ENCODE results near the gene TBC1D8.

TBC1D8 gene

DNA sequence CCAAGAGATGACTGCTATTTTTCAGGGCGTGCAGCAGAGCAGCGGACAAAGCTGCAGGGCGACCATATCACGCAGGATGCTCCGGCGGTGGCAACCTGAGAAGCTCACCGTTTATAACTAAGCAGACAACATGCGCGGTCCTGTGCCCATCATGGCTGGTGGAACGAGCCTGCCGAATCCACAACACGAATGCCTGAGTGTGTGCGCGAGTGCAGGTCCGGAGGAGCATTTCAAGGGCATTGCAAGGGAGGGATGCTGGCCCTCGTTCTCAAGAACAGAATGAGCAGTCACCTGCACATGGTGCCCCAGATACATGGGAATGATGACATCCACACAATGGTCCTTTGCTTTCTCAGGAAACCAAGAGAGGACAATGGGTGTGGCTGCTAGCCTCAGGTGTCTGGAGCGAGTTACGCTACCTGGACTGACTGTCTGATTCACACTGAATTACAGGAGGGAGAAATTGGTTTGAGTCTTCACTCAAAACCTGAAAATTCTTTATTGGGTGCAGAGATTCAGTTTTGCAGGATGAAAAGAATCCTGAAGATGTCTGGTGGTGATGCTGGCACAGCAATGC, 39.8 kb downstream of the TBC1D8 start:
- FAIRE-seq = no peak

DNA sequence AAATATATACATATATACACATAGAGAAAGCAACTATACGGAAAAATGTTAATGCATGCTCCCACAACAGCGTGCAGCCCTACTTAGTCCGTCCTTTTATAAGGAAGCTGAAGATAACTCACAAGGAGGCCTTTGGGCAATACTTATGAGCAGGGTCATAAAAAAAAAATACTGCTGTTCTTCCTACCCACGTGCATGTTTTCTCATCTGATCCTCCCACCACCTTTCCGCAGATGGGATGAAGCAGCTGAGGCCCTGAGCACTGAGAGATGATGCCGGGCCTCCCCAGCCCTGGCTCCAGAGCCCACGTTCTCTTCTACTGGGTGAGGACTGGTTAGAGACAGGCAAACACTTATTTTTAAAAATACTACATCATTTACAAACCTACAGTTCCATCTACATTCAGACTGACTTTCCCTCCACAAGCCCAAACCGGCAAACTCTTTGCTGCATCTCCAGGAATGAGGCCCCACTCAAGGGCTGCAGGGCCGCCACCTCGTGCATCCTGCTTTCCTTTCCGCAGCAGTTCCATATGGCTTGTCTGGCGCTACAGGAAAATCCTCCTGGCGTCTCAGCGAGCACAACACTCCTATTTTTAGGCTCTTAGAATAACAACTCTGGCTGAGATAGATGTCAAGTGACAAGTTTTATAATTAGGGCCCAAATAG, 41.6 kb downstream of the TBC1D8 start:
- no peak for FAIRE-seq

DNA sequence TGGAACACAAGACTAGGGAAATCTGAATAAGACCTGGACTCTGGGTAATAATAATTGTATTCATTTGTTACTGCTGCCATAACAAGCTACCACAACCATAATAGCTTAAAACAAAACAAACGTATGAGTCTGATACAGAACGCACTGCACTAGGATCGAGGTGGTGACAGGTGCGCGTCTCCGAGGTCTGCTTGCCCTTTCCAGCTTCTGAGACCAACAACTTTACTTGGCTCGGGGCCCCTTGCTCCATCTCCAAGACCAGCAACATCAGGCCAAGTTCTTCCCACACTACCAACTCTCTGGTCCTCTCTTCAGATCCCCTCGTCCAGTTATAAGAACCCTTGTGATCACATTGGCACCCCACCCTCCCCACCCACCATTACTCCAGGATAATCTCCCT, 42.8 kb downstream of the TBC1D8 start:
- FAIRE-seq = no peak

DNA sequence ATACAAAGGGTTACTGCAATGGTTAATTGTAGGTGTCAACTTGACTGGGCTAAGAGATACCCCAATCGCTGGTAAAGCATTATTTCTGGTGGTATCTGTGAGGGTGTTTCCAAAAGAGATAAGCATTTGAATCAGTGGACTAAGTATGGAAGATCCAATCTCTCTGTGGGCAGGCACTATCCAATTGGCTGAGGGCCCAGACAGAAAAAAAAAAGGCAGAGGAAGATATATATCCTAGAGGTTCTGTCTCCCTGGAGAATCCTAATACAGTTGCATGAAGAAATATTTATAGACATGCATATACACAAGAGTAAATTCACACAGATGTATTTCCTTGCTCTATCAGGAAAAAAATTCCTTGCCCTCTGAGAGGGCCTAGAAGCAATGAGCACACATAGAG, 43.9 kb downstream of the TBC1D8 start:
- FAIRE-seq = no peak

DNA sequence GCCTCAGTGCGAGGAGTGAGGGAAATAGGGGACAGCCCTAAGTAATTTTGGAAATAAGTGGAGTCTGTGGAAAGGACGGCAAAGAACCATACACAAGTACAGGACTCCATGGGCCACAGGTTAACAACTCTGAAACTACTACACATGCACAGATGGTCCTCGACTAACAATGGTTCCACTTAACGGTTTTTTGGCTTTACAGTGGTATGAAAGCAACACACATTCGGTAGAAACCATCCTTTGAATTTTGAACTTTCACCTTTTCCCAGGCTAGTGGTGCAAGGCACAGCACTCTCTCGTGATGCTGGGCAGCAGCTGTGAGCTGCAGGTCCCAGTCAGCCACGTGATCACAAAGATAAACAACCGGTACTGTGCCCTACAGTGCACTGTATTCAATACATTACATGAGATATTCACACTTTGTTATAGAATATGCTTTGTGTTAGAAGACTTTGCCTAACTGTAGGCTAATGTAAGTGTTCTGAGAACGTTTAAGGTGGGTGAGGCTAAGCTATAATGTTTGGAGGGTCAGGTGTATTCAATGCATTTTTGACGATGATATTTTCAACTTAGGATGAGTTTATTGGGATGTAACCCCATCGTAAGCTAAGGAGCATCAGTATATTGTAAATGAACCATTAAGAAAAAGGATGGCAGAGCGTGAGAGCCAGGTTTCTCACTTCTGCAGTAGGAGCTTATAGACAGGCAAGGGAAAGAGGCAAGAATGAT, 44.6 kb downstream of the TBC1D8 start:
- no peak for FAIRE-seq

DNA sequence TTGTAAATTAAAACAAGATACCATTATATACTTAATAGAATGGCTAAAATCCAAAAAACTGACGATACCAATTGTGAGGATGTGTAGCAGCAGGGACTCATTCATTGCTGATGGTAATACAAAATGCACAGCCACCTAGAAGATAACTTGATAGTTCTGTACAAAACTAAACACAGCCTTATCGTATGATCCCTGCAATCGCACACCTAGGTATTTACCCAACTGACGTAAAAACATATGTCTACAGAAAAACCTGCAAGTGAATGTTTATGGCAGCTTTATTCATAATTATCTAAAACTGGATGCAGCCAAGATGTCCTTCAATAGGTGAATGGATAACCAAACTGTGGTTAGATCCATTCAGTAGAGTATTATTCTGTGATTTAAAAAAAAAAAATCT, 45.5 kb downstream of the TBC1D8 start:
- no peak for FAIRE-seq

DNA sequence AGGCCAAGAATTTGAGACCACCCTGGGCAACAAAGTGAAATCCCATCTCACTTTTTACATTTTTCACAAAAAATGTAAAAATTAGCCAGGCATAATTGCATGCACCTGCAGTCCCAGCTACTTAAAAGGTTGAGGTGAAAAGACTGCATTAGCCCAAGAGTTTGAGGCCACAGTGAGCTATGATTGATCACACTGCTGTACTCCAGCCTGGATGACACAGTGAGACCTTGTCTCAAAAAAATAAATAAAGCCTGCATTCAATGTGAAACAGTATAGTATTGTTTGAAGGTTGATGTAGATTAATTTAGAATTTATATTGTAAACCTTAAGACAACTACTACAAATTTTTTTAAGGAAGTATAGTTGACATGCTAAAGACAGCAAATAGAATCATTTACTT, 53.5 kb downstream of the TBC1D8 start:
- no peak for FAIRE-seq

DNA sequence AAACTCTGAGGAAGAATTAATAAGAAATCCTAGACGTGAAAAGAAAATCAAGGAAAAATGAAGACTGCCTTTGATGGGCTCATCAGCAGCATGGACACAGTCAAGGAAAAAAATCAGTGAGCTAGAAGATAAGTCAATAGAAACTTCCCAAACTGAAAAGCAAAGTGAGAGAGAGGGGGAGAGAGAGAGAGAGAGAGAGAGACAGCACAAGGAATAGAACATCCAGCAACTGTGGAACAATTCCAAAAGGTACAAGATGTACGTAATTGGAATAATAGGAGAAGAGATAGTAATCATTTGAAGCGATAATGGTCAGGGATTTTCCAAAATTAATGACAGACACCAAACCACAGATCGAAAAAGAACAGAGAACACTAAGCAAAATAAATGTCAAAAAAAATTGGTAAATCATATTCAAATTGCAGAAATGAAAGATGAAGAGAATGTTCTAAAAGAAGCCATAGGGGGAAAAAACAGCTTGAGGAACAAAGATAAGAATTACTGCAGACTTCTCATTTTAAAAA, 54.5 kb downstream of the TBC1D8 start:
- no peak for FAIRE-seq

DNA sequence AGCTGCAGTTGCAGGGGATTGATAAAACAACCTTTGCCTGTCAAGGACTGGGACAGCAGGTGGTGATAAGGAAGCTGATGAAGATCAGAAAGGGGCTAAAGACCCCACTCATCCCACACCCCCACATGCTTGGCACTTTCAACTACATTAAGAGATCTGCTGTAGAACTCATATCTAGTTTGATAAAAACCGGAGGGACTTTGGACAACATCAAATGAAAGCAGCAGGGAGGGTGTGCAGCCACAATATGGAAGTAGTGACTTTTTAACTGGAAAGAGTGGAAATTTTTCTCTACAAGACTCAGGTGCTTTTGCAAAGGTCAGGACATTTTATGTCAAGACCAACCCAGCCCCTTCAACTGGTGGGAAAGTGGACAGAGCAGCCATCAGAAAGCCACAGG, 56.8 kb downstream of the TBC1D8 start:
- no peak for FAIRE-seq

DNA sequence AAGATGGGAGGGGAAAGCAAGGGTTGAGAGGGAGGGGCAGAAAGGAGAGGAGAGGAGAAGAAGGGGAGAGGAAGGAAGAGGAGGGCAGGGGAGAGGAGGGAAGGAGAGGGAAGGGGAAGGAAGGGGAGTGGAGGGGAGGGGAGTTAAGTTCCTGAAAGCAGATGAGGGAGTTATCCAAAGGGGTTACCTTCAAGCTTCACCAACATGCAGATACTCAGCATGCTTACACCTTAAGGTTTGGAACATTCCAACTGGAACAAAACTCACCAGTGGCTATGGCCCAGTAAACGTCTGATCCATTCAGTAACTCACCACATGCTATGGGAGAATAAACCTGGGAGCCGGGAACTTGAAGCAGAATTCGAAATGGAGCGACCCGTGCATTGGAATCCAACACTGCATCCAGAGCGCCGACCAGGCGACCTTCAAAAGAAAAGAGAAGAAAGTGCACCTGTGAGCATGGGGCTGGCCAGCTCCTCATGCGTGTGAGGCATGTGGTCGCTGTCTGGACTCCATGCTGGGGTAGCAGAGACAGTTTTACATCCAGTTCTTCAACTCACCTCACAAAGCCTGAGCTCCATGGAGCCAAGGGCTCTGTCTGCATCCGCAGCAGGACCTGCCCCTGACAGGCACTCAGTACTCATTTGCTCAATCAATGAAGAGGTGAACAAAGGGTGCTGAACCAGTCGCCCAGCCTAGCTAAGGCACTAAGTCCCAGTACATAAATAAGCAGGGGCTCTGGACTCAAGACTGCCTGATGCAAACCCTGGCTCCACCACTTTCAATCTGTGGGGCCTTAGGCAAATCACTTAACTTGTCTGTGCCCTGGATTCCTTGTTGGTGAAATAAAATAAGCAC, 61.0 kb downstream of the TBC1D8 start:
- no peak for FAIRE-seq

DNA sequence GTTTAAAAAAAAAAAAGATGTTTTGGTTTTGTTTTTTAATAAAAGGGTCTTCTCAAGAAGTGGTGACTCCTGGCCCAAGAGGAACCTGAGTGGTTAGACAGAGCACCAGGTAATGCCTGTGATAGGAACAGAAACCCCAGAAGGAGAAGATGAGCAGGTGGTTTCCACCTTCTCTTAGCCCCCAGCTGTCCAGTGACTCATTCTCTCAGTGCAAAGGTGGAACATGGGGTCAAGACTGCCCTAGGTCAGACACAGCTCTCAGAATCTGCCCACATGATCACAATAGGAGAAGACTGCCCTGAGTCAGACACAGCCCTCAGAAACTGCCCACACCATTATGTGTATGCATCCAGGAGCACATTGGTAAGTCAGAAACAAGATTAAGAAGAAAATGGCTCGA, 61.8 kb downstream of the TBC1D8 start:
- no peak for FAIRE-seq

DNA sequence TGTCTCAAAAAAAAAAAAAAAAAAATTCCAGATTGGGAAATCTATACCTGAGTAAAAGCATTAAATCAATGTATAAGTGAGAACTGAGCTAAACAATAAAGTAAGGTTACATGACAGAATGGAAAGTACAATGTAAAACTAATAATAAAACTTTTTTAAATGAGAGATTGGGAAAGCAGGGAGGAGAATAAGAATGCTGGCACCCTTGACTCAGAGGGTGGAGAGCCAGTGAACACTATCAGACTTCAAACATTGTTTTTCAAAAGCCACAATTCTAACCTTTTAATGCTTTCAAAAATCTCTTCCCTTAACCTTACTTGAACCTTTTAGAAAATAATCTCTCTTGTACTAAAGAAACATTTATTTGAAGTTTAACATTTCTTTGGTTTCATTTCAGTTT, 63.5 kb downstream of the TBC1D8 start:
- no peak for FAIRE-seq

DNA sequence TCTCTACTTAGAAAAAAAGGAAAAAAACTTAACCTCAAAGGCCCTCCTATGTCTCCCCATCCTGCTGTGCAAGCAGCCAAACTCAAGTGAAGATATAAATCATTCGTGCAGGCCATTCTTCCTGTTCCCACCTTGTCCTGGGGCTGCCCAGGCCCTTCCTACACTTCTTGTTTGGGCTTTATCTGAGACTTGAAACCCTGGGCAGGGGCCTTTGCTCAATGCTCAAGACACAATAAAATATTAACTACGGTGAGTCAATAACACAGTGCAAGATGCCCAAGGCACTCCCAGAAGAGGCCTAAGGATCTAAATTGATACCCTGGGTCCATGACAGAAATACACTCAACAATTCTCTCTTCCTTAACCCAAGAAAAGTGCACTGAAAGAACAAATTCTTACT, 67.6 kb downstream of the TBC1D8 start:
- FAIRE-seq = no peak

DNA sequence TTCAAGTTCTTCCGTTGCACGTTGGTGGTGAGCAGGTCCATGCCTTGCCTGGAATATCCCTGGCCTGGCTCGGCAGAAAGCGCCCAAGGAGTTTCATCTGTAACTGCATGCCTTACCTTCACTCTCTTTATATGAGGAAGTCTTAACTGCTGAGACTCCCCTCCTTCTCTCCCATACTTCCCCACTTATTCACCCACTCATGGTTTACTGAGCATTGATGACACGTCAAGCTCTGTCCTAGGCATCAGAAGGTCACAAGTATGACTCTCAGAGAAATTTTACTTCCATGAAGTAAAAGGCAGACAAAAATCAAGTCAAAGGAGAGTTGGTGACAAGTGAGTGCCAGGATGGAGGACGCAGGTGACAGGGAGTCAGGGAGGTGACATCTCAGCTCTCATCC, 68.2 kb downstream of the TBC1D8 start:
- no peak for FAIRE-seq

DNA sequence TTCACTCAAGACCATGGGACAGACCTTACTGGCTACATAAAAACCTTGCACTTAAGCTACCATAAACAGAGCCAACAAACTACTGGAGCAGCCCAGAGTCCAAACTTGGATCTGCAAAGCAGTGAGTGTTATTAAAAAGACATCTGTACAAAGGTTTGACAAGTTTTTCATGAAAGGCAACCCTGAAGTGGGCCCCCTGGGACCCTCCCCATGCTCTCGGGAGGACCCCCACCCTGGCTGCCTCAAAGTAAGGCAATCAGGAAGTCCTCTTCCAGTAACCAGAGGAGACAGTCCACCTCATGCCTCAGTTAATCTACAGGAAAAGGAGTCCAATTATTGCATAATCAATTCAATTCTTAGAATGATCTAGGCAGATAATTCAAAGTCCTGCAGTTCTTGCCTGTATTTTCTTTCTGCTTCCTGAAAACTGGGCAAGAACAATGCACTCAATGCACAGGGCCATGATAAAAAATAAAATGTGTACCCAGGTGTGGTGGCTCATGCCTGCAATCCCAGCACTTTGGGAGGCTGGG, 69.7 kb downstream of the TBC1D8 start:
- FAIRE-seq = no peak

DNA sequence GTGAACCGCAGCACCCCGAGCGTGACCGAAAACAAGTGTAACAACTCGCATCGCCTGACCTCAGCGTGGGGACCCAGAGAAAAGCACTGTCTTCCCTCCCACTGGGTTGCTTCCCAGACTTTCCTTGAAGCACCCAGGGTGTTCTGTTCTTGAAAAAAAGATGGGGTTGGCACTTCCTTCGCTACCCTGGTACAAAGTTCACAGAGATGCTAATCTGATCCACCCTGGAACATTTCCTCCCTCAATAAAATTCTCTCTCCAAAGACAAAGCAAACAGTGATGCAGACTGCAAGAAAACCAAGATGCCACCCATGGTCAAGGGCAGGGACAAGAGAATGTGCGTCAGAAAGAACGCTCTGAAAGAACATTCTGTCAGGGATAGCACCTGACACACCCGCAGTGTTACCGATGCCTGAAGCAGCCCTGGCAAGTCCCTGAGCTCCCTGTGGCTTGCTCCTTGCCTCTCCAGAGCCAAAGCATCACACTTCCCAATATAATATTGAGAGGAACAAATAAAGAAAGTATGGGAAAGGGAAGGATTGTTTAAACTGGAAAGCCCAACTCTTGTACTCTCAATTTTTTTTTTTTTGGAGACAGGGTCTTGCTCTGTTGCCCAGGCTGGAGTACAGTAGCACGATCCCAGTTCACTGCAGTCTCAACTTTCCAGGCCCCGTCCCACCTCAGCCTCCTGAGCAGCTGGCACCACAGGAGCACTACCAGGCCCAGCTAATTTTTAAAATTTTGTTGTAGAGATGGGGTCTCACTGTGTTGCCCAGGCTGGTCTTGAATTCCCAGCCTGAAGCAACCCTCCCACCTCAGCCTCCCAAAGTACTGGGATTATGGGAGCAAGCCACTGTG, 70.7 kb downstream of the TBC1D8 start:
- FAIRE-seq = no peak

DNA sequence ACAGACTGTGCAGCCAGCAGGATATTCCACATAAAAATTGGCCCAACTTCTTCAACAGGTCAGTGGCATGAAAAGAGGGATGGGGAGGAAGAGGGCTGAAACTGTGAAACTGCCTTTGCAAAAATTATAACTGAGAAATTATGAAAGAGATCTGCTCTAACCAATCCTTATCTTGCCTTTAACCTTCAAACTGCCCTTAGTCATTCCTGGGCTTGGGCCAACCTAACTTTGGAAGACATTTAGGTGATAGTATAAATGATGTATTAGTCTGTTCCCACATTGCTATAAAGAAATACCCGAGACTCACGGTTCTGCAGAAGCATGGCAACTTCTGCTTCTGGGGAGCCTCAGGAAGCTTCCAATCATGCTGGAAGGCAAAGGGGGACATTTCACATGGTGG, 74.6 kb downstream of the TBC1D8 start:
- FAIRE-seq = no peak

DNA sequence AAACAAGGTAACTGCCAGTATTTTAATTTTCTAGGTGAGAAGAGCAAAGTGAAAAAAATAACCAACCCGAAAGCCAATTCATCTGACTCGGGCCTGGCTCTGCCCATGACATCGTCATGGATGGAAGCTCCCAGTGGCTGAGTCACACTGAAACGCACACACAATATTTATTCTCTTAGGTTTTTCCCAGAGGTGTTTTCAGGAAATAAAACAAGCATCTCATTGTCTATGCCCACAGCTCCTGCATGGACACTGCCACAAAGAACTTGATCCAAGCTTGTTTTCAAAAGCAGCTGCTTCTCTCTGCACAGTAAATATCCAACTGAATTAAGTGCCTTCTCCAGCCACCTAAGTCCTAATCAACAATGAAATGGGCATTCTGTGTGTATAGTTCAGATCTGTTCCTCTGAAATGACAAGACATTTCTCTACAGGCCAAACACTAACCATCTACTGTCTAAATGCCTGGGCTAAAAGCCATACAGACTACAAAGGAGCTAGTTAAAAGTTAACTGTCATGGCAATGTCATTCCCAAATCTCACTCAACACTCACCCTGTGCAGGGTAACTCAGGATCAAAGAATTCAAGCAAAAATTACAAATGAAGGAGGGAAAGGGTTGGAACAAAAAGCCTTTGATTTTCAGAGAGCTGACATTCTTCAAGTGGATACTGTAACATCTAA, 86.2 kb downstream of the TBC1D8 start:
- no peak for FAIRE-seq

DNA sequence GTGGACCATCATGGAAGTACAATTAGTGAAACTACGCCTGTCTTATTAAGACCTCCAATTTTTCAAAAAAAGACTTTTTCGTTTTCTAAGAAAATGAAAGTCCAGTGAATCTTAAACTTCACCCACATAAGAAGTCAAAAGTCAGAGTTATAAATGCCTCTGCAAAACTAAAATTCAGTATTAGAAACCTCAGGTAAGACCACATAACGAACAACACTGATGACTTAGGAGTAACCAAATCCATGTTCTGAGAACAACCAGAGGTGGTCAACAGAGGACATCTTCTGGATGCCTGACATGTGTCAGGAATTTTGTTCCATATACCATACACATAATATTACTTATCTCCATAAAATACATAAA, 86.7 kb downstream of the TBC1D8 start:
- FAIRE-seq = no peak

DNA sequence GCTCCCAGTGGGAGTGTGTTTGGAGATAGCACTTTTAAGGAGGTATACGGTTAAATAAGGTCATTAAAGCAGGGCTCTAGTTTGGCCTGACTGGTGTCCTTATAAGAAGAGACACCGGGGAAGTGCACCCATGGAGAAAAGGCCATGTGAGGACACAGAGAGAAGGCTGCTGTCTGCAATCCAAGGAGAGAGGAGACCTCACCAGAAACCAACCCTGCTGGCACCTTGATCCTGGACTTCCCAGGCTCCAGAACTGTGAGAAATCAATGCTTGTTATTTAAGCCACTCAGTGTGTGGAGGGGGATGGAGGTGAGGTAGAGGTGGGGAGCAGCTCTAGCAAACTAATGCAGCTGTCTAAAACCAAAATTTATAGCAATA, 87.1 kb downstream of the TBC1D8 start:
- no peak for FAIRE-seq

DNA sequence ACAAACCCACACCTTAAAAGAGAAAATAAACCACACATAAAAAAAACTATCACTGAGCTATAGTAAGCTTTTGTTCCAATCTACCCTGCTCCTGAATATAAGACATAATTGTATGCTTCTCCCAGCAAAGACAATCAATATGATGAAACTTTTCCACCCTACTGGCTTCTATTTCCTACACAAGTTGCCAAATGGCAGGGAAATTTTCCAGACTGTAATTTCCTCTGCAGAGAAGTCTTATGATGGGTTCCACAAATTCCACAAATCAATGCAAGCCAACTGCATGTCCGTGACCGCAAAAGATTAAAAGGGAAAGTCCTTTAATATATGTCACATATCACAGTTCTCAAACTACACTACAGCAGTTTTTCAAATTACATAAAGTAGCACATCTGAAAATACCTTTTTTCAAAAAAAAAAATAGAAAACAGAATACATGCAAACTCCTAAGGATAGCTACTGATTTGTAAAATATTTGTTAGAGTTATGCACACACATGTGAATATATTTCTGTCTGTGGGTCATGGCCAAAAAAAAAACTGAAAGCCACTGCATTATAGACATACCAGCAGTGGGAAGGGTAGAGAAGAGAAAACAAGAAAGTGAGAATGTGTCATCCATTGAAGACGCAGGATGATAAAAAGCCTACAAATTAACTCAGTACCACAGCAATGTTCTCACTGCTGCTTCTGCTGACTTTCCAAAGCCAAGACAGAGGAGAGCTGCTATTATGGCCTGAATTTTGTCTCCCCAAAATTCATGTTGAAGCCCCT, 87.6 kb downstream of the TBC1D8 start:
- FAIRE-seq = no peak

All from TTC549 (cell line).